Esophagus muscularis mucosa (tissue), 4 donors: Measurements from ENCODE around the gene HOXA11. TPM values are rescaled to one million over a fixed set of nuclear protein-coding genes. Genes with fewer than 3 reads are reported as not detected.

Source experiments
- DNase-seq: peaks from one replicate; pipeline ENCODE4 v3.0.0-alpha.2; 2017; ENCODE audit errors: extremely low spot score
- H3K27ac ChIP-seq, 4 donors: fragments of 200-600 bp; sonication (generic); replicated peaks in 1 of 4; 1 replicate in 3 of 4; 2 replicates in 1 of 4; pipeline ENCODE4 v1.5.1; 2016 to 2019; ENCODE audit warnings: mild to moderate bottlenecking in 1 of 4
- H3K27me3 ChIP-seq, 4 donors: fragments of 200-600 bp; sonication (generic); one replicate each; pipeline versions ENCODE4 v1.5.1 to v1.6.0; 2016 to 2019
- H3K36me3 ChIP-seq, 4 donors: fragments of 200-600 bp; sonication (generic); one replicate each; pipeline ENCODE4 v1.5.1; 2016 to 2019
- H3K4me1 ChIP-seq, 4 donors: fragments of 200-600 bp; sonication (generic); one replicate each; pipeline ENCODE4 v1.5.1; 2016 to 2019
- H3K4me3 ChIP-seq, 4 donors: fragments of 200-600 bp; sonication (generic); 1 replicate in 2 of 4; 2 replicates in 2 of 4; pipeline ENCODE4 v1.5.1; 2016 to 2019; ENCODE audit warnings: mild to moderate bottlenecking in 4 of 4, moderate library complexity in 1 of 4
- H3K9me3 ChIP-seq, 4 donors: fragments of 200-600 bp; sonication (generic); 1 replicate in 3 of 4; 2 replicates in 1 of 4; pipeline ENCODE4 v1.5.1; 2016 to 2019
- EP300 ChIP-seq: sonication (generic); formaldehyde crosslinking; IDR thresholded peaks from one replicate; pipeline ENCODE4 v1.6.1; 2017; ENCODE audit warnings: antibody characterized with exemption
- POLR2A ChIP-seq: fragments of 450-650 bp; IDR thresholded peaks from one replicate; pipeline ENCODE4 v1.6.1; 2017; ENCODE audit warnings: antibody characterized with exemption, moderate library complexity, mild to moderate bottlenecking, low read depth
- POLR2AphosphoS5 ChIP-seq, 2 donors: sonication (generic); formaldehyde crosslinking; IDR thresholded peaks; one replicate each; pipeline ENCODE4 v1.6.1; 2017; ENCODE audit warnings: antibody characterized with exemption in 2 of 2
- WGBS: methylation state at CpG from one replicate; pipeline ENCODE4 v1.1.5; 2018; 5-methylcytosine and 5-hydroxymethylcytosine counted together
- intact Hi-C: fragments of 100-400 bp; cut with DNase I; formaldehyde crosslinking; loops from one replicate; pipeline ENCODE4 v1.15.1; 2023
- total RNA-seq, 4 donors: library from RNA; depleted of rRNA; stranded (reverse); fragments of >200 nt; gene quantifications; one replicate each; pipeline versions ENCODE4 v1.1.0 to v1.2.1, GENCODE V29; 2016
- TF ChIP-seq, protein P1 (sequence below), 3 experiments: fragments of 200-600 bp in 2 of 3; fragments of 450-650 bp in 1 of 3; sonication (generic) in 2 of 3; IDR thresholded peaks; one replicate each; pipeline ENCODE4 v1.5.1; 2017 to 2019; ENCODE audit warnings: antibody characterized with exemption in 3 of 3, mild to moderate bottlenecking in 2 of 3, moderate library complexity in 1 of 3

HOXA11 gene
- total RNA-seq, 4 donors from 2014 or later, result not detected

GRCh38 chr7:27148756-27149641 is 36.0 kb downstream of the HOXA11 start:
- H3K4me3 ChIP-seq, result no peak overlapping the region
- no peaks in the 10 kb centered on the region for H3K9me3 ChIP-seq
- WGBS, result 68% methylated on average over 23 of the region's 30 CpGs
- no peak for DNase-seq
- TF ChIP-seq POLR2AphosphoS5 (IDR thresholded peaks at IDR 0.05) (no peak), POLR2A (no peak), EP300 (no peak)
- TF ChIP-seq, protein P1, sequence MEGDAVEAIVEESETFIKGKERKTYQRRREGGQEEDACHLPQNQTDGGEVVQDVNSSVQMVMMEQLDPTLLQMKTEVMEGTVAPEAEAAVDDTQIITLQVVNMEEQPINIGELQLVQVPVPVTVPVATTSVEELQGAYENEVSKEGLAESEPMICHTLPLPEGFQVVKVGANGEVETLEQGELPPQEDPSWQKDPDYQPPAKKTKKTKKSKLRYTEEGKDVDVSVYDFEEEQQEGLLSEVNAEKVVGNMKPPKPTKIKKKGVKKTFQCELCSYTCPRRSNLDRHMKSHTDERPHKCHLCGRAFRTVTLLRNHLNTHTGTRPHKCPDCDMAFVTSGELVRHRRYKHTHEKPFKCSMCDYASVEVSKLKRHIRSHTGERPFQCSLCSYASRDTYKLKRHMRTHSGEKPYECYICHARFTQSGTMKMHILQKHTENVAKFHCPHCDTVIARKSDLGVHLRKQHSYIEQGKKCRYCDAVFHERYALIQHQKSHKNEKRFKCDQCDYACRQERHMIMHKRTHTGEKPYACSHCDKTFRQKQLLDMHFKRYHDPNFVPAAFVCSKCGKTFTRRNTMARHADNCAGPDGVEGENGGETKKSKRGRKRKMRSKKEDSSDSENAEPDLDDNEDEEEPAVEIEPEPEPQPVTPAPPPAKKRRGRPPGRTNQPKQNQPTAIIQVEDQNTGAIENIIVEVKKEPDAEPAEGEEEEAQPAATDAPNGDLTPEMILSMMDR (IDR thresholded peaks at IDR 0.05), result no peak
- H3K36me3 ChIP-seq, result no peaks in the 10 kb centered on the region
- peak overlapping the region in 2 of 4 donors; percentile 7 to 26 for H3K27ac ChIP-seq
- H3K4me1 ChIP-seq, result peaks cover 35 to 52% (median 49%) of the 10 kb centered on the region in 4 donors
- intact Hi-C loops, result loop anchor here (10.0 kb wide), 2 partner anchors 124 to 944 kb away; partner anchors contain the start of genes CBX3 and HNRNPA2B1
- peaks cover 24 to 89% (median 39%) of the 10 kb centered on the region in 4 donors for H3K27me3 ChIP-seq

- Histone ChIP-seq H3K4me3 (peak overlapping the region; percentile 37 to 53 (median 42)), H3K9me3 (no peaks in the 10 kb centered on the region), H3K27ac (peak overlapping the region in 2 of 4 donors; percentile 30 to 43), H3K36me3 (no peaks in the 10 kb centered on the region), H3K4me1 (peaks cover 37 to 59% (median 52%) of the 10 kb centered on the region in 4 donors), H3K27me3 (peaks cover 17 to 82% (median 31%) of the 10 kb centered on the region in 4 donors)
- whole genome bisulfite sequencing, result 72% methylated on average over 22 of the region's 28 CpGs
- intact Hi-C loops, result loop anchor here (10.0 kb wide), 2 partner anchors 123 to 943 kb away; partner anchors contain the start of genes CBX3 and HNRNPA2B1
- TF ChIP-seq POLR2A (no peak), POLR2AphosphoS5 (IDR thresholded peaks at IDR 0.05) (no peak), EP300 (no peak)
- TF ChIP-seq, protein P1 (IDR thresholded peaks at IDR 0.05), result no peak
- DNase-seq, result no peak
Measured at GRCh38 chr7:27148031-27148755, 36.8 kb downstream of the HOXA11 start.

DNA sequence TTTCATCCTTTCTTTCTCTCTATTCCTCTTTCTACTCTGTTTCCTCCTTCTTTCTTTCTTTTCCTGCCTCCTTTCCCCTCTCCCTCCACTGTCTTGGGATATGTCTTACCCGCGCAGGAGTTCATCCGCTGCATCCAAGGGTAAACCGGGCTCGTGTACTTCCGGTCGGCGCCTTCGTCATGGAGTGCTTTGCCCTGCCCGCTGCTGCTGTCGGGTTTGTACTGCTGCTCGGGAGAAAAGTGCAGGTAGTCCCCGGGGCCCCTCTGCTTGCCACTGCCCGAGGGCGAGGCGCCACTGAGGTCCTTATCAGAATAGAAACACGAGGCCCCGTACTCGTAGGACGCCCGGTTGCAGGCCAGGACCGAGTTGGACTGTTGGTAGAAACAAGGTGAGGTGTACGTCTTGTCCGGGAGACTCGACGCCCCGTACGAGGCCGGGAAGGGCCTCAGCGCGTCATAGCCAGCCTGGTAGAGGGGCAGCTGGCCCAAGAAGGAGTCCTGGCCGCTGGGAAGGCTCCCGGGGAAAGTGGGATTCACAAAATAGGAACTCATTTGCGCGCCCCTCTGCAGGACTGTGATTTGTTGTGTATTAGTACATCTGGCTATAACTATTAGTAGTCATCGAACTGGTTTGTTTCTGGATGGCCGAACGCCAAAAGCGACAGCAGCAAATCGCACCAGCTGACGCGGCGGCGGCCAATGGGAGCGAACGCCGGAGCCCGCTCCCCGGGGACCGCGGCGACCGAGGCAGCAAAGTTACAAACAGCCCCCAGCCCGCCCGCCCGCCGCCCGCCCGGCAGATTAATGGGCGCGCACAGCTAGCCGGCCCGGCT is 37.6 kb downstream of the HOXA11 start, which contains the start of gene HOXA6:
Gene HOXA6 (minus strand): TSS at position 576 of the 832 bp plus-strand sequence. CDS start 25 bp downstream, at position 551.
- Histone ChIP-seq H3K4me1 (peaks cover 40 to 53% (median 47%) of the 10 kb centered on the region in 4 donors), H3K9me3 (no peaks in the 10 kb centered on the region), H3K4me3 (peak within 1 kb of the TSS; percentile 37 to 53 (median 42)), H3K27ac (peak within 1 kb of the TSS in 2 of 4 donors; percentile 30 to 43), H3K27me3 (peaks cover 11 to 74% (median 24%) of the 10 kb centered on the region in 4 donors), H3K36me3 (no peaks in the 10 kb centered on the region)
- DNase-seq, result no peak
- WGBS, result 48% methylated on average over 43 of the region's 63 CpGs
- intact Hi-C loops, result loop anchor here (10.0 kb wide), 2 partner anchors 123 to 943 kb away; partner anchors contain the start of genes CBX3 and HNRNPA2B1
- TF ChIP-seq POLR2A, result no peak
- no peak for TF ChIP-seq EP300
- TF ChIP-seq, protein P1 (IDR thresholded peaks at IDR 0.05), result no peak
- TF ChIP-seq POLR2AphosphoS5 (IDR thresholded peaks at IDR 0.05), result no peak
